Psoas muscle (tissue), 8 donors: ENCODE results near the gene ZBTB14. TPM values are rescaled to one million over a fixed set of nuclear protein-coding genes. Genes with fewer than 3 reads are reported as not detected.

Source experiments
- ATAC-seq, 4 donors: fragments of 200-7000 bp; cut with Tn5 transposase; one replicate each; pipeline ENCODE4 v1.9.1; 2020; ENCODE audit warnings: moderate library complexity in 3 of 4, mild to moderate bottlenecking in 2 of 4
- DNase-seq, 2 donors: peaks; one replicate each; pipeline ENCODE4 v3.0.0-alpha.2; 2020
- H3K27ac ChIP-seq: fragments of 200-600 bp; one replicate; pipeline ENCODE4 v1.8.0; 2022
- H3K27me3 ChIP-seq, 3 donors: fragments of 200-600 bp in 1 of 3; one replicate each; pipeline versions ENCODE4 v1.6.1 to v1.8.0; 2013 to 2022; ENCODE audit warnings: low read length in 2 of 3, mild to moderate bottlenecking in 2 of 3, moderate library complexity in 1 of 3; ENCODE audit not compliant: insufficient read depth in 3 of 3
- H3K36me3 ChIP-seq, 2 donors: fragments of 200-600 bp in 1 of 2; one replicate each; pipeline versions ENCODE4 v1.6.1 to v1.8.0; 2013 to 2022; ENCODE audit warnings: low read depth in 1 of 2, mild to moderate bottlenecking in 1 of 2, moderate library complexity in 1 of 2; ENCODE audit not compliant: insufficient read depth in 1 of 2
- H3K4me1 ChIP-seq: fragments of 200-600 bp; one replicate; pipeline ENCODE4 v1.8.0; 2022
- H3K4me3 ChIP-seq: fragments of 200-600 bp; one replicate; pipeline ENCODE4 v1.8.0; 2022; ENCODE audit warnings: mild to moderate bottlenecking
- H3K9me3 ChIP-seq: fragments of 200-600 bp; one replicate; pipeline ENCODE4 v1.8.0; 2022
- WGBS, 3 donors: extraction: QIAGEN DNeasy Blood & Tissue Kit; methylation state at CpG; one replicate each; pipeline versions ENCODE4 v1.1.6 to v1.1.7; 2013; 5-methylcytosine and 5-hydroxymethylcytosine counted together
- intact Hi-C, 2 donors: fragments of 100-400 bp; cut with DNase I; formaldehyde crosslinking; loops; one replicate each; pipeline versions ENCODE4 v1.11.0 to v1.14.2; 2022
- polyA plus RNA-seq, 3 donors: library from polyadenylated mRNA; stranded (reverse); fragments of 200-250 nt; gene quantifications; one replicate each; pipeline ENCODE4 v1.2.3, GENCODE V29; 2013
- total RNA-seq, 4 donors: library from RNA; stranded (reverse); fragmentation: NEBNext Ultra II Directional in 2 of 4; extraction: Animal tissue kit (Norgen Biotek cat#: 25700) in 2 of 4; gene quantifications; one replicate each; pipeline versions ENCODE4 v1.2.1 to v1.2.4, GENCODE V29; 2021 to 2023
- TF ChIP-seq, protein P1 (sequence below): fragments of 200-600 bp; IDR thresholded peaks from one replicate; pipeline ENCODE4 v1.8.0; 2022; ENCODE audit warnings: antibody characterized with exemption
- donor health status: healthy with polysubstance abuse.
- donor health status: DM: no; HTN: no; CAD: no; lungs with moderate emphysema.
- donor health status: Bipolar disorder and iron deficiency.
- donor health status: healthy.
- donor health status: DM: yes; HTN: yes; CAD: no.
- donor health status: DM: no; HTN: no; CAD: no.
- donor health status: DM: no; HTN: no; CAD: no.
- donor health status: DM: yes; HTN: yes; CAD: no.

The ZBTB14 gene
- total and polyA plus RNA-seq, 7 donors: 3.3 to 6.9 (median 4.2) TPM

DNA sequence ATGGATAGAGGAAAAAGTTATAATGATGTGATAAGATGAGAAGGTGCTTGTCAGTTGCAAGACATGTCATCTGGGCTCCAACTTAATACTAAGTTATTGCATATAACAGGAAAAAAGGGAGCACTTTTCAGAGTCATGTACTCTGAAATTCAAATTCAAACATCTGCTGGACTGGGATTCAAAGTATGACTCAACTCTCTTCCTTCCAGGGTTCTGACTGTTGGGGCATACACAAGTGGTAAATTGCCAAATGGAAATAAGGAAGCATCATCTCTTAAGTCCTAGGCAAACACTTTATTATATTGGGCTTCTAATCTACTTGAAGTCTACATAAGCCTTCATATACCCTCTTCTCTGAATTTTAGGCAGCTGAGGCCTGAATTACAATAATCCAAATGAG, 44.9 kb downstream of the ZBTB14 start:
- H3K36me3 ChIP-seq: no peaks in the 10 kb centered on the region

DNA sequence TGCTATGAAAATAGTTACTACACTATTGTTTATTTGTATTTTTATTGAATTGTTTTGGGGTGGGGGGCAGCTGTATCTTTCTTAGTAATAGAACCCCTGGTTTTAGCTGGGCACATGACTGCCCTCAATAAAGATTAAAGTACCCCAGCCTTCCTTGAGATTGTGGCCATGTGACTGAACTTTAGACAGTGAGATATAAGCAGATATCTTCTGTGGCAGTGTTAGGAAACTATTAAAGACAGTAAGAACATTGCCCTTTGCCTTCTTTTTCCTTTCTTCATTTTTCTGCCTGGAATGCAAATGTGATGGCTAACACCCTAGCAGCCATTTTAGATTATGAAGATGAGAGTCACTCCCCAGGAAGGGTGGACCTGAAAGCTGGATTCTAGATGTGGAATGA, 50.6 kb downstream of the ZBTB14 start:
- Histone ChIP-seq H3K27me3 (no peaks in the 10 kb centered on the region), H3K4me1 (peaks cover 10% of the 10 kb centered on the region), H3K9me3 (no peaks in the 10 kb centered on the region), H3K27ac (no peak overlapping the region), H3K4me3 (no peak overlapping the region), H3K36me3 (peaks cover 0 to 45% of the 10 kb centered on the region in 2 donors)
- ATAC-seq (no peak), DNase-seq (no peak)
- TF ChIP-seq, protein P1, sequence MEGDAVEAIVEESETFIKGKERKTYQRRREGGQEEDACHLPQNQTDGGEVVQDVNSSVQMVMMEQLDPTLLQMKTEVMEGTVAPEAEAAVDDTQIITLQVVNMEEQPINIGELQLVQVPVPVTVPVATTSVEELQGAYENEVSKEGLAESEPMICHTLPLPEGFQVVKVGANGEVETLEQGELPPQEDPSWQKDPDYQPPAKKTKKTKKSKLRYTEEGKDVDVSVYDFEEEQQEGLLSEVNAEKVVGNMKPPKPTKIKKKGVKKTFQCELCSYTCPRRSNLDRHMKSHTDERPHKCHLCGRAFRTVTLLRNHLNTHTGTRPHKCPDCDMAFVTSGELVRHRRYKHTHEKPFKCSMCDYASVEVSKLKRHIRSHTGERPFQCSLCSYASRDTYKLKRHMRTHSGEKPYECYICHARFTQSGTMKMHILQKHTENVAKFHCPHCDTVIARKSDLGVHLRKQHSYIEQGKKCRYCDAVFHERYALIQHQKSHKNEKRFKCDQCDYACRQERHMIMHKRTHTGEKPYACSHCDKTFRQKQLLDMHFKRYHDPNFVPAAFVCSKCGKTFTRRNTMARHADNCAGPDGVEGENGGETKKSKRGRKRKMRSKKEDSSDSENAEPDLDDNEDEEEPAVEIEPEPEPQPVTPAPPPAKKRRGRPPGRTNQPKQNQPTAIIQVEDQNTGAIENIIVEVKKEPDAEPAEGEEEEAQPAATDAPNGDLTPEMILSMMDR: no peak
- intact Hi-C loops: no loop called here

More for the DNA sequence above, 44.9 kb downstream of the ZBTB14 start:
- H3K4me3 ChIP-seq: no peak overlapping the region
- no peak for ATAC-seq
- no peak for DNase-seq
- H3K27me3 ChIP-seq: no peaks in the 10 kb centered on the region
- TF ChIP-seq, protein P1: no peak
- no peaks in the 10 kb centered on the region for H3K9me3 ChIP-seq
- no peak overlapping the region for H3K27ac ChIP-seq
- intact Hi-C loops: no loop called here
- no peaks in the 10 kb centered on the region for H3K4me1 ChIP-seq

DNA sequence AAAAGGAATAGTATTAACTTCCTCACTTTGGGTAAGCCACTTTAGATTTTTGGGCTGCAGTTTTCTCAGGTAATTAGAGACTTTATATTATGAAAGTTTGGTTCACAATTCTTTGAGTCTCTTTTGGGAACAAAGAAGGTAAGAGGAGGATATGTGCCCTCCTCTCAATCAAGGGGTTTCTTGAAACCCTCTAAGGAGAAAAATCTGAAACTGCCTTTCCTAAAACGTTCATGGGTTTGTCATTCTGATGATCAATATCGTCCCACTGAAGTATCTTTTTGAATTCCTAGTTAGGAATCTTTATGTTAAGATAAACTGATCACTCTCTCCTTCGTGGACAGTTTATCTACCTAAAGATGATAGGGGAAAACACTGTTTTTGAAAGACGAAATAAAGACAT, 56.1 kb downstream of the ZBTB14 start:
- intact Hi-C loops: loop anchor here in 1 of 2 donors (2.0 kb wide), 1 partner anchor 57 kb away; no protein-coding TSS in a partner anchor
- Histone ChIP-seq H3K27me3 (no peaks in the 10 kb centered on the region), H3K36me3 (peaks cover 0 to 38% of the 10 kb centered on the region in 2 donors), H3K9me3 (no peaks in the 10 kb centered on the region), H3K4me1 (peaks cover 38% of the 10 kb centered on the region), H3K4me3 (peak overlapping the region; percentile 93), H3K27ac (peak overlapping the region; percentile 99)
- TF ChIP-seq, protein P1: no peak
- 56 to 67% (median 57%) methylated on average over 4 of the region's 4 CpGs for WGBS, 3 donors
- ATAC-seq (no peak), DNase-seq (no peak)

Other genes with a start within 250 kb of the ZBTB14 start
- gene AKAIN1, start 98.5 kb downstream of the ZBTB14 start, total RNA-seq: not detected
- under 1 TPM in 1 of 3 donors, not detected in 2; 0.34 TPM for gene AKAIN1, start 98.5 kb downstream of the ZBTB14 start, polyA plus RNA-seq
- gene EPB41L3, start 248.3 kb upstream of the ZBTB14 start, total RNA-seq: 10 to 100 TPM in 1 of 4 donors, 1 to 10 TPM in 3; 6.0 to 23.6 (median 7.6) TPM
- 1 to 10 TPM; 1.4 to 2.8 (median 2.0) TPM for gene EPB41L3, start 248.3 kb upstream of the ZBTB14 start, polyA plus RNA-seq